HG03175 (cell line): ENCODE data around the gene GOLIM4.
A peak's percentile ranks its signal among the peaks of the same experiment; 100 is the strongest.
"Not testable (repeated sequence)": the region's sequence is repeated elsewhere in the genome, so short reads cannot be mapped to it uniquely, and the experiment has no call there.

Experiments
- ATAC-seq: cut with Tn5 transposase; IDR thresholded peaks from one replicate; pipeline ENCODE4 v1.9.1; 2021; ENCODE audit warnings: mild to moderate bottlenecking, moderate library complexity; ENCODE audit not compliant: unreplicated experiment

Gene GOLIM4

GRCh38 chr3:168049367-168049974 is 46.3 kb downstream of the GOLIM4 start:
- no peak for ATAC-seq

DNA sequence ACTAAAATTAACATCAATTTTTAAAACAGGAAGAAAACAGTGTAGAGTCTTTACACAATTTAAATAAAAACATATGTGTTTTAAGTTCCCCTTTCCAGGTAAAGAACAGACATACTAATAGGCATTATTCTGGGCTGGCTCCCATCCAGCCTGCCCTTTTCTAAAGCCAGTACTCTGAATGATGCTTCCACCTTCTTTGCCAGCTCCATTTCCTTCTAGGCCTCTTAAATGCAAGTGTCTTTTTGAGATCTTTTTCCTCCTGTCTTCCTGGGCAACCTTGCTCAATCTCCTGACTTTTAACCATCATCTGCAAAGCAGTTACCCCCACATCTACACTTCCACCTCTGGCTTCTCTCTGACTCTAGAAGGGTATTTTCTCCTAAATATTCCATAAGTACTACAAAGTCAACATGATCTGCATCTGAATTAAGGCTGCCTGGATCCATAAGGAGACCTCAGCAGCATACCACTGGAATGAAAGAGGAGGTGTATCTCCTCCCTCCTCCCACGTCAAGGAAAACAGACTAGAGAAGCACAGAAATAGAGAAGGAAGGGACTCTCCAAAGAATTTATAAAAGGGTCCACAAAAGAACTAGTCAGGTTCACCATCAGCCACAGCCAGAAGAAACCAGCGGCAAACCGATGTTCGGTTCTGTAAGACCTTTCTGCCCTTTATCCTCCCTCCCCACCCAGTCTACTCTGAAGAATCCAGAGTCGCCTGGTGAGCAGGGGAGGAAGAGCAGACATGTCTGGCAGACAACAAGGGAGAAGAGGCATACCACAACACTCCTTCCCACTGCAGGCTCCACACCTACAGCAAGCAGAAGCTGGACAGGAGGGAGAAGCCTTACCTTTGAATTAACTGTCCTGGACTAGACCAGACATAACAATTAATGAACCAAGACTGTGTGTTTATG is 47.1 kb downstream of the GOLIM4 start:
- ATAC-seq, result no peak

DNA sequence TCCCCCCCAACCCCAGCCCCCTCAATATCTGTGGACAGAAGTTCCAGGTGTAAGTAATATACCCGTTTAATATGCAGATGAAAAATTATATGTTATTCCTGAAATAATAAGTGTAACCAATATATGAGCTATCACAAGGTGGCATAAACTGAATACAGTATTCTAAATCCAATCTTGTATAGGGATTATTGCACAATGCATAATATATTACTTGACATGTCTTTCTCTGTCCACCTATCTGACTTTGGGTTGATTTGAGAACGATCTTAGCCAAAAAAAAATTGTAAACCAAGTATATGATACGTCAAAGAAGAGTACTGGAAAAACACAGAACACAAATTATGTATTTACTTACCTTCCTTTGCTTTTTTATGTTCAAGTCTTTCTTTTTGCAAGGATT is 47.8 kb downstream of the GOLIM4 start:
- ATAC-seq, result no peak

DNA sequence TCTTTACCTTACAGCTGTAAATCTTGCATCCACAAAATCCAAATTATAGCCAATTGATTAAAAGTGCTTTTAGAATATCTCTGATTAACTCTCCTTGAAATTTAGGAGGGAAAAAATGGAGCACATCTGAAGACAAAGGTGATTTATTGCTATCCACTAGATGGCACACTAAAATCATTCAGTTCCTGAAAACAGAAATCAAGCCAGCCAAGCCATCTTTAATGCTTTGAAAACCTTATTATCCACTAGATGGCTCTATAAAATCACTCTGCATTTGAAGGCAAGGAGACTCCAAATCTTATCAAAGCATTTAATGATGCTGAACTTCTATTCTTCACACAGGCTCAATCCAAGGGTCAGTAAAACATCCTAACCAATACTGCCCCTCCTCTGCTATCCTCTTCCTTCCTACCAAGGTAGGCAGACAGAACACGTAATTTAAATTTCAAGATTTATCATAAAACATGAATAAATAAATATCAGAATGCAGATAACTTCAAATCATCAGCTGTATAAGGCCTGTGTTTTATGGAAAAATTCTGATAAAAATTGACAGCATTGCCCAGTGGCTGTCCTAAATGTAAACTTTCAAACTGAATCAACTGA is 48.4 kb downstream of the GOLIM4 start:
- ATAC-seq, result peak; percentile 71

GRCh38 chr3:168044049-168044448 is 51.7 kb downstream of the GOLIM4 start:
- no peak for ATAC-seq

DNA sequence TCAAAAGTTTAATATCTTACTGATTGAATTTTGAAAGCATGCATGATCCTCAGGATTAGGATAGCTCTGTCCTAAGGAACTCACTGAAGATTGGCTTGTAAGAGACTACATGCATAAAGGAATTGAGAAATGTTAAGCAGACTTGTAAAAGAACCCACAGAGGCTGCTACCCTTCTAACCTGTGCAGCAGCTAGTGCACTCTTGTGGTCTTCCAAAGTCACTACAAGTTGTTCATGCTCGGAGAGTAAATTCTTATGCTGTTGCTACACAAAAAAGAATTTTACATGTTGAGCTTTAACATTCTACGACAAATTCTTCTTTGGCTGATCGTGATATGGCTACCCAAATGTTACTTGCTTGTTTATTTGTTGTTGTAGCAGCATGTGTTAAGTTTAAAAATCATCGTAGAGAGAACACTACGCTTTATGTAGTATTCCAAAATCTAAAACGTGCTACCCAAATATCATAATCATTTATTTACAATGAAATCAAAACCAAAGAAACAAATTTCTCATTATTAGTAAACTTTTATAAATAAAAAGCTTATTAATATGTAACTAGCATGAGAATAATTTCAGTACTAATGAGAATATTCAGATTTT is 55.0 kb downstream of the GOLIM4 start:
- peak; percentile 80 for ATAC-seq

DNA sequence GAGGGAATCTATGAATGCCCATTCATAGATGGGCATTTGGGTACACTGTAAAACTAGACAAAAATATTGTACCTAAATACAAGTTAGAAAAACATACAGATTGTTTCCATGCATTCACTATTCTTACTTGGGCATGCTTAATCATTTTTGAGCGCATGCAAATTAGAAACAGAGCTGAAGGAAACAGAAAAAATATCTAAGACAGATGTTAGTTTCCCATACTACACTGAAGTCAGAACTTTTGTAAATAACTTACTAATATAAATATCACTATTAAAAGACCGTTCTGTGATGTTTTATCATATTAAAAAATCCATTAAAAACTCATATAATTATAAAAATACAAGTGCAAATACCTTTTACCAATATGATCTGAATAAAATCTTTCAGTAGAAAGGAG is 58.7 kb downstream of the GOLIM4 start:
- no peak for ATAC-seq

DNA sequence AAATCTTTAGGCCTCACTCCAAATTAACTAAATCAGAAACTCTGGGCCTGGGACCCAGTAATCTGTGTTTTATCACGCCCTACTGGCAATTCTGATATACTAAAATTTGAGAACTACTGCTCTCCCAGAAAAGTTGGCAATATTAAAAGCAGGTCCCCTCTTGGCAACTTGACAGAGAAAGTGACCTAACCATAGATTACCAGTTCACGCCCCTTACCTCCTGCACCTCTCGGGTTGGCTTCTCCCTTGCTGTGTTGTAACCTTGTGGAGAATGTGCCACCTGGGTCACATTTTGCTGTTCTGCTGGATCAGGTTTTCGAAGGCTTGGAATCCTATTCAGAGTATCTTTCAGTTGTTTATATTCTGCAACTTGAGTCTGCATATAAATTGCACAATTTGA is 59.1 kb downstream of the GOLIM4 start:
- ATAC-seq, result no peak

DNA sequence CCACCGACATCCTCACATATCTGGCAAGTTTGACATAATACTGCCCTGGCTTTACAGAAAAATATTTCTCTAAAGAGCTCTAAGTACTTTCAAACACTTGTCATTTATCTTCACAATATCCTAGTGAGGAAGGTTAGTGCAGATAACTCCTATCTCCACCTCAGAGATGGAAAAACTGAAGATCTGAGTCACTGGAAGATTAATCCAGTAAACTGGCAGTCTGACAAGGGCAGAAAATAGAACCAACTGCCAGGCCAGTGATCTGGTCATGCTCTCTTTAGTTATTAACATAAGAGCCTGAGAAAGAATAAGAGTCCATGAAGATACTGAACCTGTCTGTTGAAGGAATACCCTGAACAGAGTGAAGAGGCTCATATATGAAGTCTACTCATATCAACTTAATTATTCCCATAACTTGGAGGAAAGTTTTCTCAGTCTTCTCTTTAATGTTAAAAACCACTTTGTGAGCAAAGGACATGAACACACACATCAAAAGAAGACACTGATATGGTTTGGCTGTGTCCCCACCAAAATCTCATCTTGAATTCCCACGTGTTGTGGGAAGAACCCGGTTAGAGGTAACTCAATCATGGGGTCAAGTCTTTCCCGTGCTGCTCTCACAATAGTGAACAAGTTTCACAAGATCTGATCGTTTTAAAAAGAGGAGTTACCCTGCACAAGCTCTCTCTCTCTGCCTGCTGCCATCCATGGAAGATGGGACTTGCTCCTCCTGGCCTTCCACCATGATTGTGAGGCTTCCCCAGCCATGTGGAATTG is 61.4 kb downstream of the GOLIM4 start:
- no peak for ATAC-seq

GRCh38 chr3:168030577-168030976 is 65.1 kb downstream of the GOLIM4 start:
- no peak for ATAC-seq

DNA sequence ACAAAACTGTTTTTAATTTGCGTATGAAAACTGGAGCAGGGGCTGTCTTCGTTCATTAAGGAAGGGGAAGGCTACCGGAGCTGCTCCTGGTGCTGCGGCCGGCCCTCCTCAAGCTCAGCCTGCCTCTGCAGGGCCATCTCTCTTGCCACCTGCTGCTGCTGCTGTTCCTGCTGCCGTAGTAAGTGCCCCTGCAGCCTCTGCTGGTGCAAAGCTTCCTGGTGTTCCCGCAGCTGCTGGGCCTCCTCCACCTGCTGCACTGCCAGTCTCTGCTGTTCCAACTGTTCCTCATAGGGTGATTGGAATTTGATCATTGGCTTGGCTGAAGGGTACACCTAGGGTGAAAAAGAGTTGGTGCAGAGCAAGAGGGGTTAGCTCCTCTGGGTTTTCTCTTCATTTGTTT is 66.0 kb downstream of the GOLIM4 start:
- no peak for ATAC-seq

DNA sequence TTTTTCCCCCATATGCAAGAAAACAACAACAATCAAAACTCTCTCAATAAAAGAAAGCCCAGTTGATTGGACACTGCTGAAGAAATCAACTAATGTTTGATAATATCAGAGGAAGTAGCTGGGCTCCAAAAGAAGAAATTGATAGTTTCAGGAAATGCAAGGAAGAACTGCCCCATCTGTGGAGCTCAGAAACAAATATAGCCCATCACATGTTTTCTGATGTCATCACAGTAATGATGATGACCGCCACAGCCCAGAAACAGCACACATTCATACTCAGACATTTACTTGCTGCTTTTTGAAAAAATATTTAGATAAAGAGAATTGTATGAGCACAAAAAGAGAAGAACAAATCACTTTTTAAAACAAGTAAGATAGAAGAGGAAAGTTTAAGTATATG is 67.6 kb downstream of the GOLIM4 start:
- ATAC-seq, result no peak

- no peak for ATAC-seq
These were observed 69.0 kb downstream of the GOLIM4 start for GRCh38 chr3:168026764-168027163.

GRCh38 chr3:168025076-168025475 is 70.6 kb downstream of the GOLIM4 start:
- ATAC-seq, result no peak

- ATAC-seq, result no peak
These were observed 71.2 kb downstream of the GOLIM4 start for GRCh38 chr3:168024537-168024941.

GRCh38 chr3:168021737-168022450 is 73.8 kb downstream of the GOLIM4 start:
- no peak for ATAC-seq

- ATAC-seq, result not testable (repeated sequence)
These were observed 84.4 kb downstream of the GOLIM4 start for GRCh38 chr3:168011280-168011679.

GRCh38 chr3:168006584-168006983 is 89.1 kb downstream of the GOLIM4 start:
- ATAC-seq, result no peak

- ATAC-seq, result no peak
These were observed 91.8 kb downstream of the GOLIM4 start for GRCh38 chr3:168003911-168004310.

DNA sequence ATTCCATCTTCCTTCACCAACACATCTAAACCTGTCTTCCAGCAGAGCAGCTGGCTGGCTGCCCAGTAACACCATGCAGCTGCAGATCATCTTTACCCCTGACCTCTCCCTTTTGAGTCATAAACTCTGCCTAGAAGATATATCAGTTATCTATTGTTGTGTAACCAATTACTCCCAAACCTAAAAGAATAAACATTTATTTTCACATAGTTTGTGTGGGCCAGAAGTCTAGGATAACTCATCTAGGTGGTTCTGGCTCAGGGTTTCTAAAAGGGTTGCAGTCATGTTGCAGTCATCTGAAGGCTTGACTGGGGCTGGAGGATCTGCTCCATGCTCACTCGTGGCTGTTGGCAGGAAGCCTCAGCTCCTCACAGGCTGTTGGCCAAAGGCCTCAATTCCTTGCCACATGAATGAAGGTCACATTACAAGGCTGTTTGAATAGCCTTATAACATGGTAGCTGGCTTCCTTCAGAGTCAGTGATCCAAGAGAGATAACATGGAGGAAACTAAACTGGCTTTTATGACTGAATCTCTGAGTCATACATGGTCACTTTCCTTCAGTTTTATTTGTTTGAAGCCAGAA is 92.8 kb downstream of the GOLIM4 start:
- no peak for ATAC-seq
